H9 (cell line): ENCODE results near the gene NFASC. TPM values are rescaled to one million over a fixed set of nuclear protein-coding genes. Genes with fewer than 3 reads are reported as not detected.

Source experiments
- DNase-seq: peaks from one replicate; pipeline ENCODE4 v3.0.0-alpha.2; 2017
- H2AFZ ChIP-seq: one replicate; pipeline ENCODE4 v1.6.1; 2013; ENCODE audit warnings: mild to moderate bottlenecking, low read length, control low read depth, moderate library complexity
- H2AK5ac ChIP-seq: 2 replicates; pipeline ENCODE4 v1.6.1; 2013; ENCODE audit warnings: low read length, control low read depth, mixed read lengths; ENCODE audit not compliant: insufficient read length
- H2BK120ac ChIP-seq: one replicate; pipeline ENCODE4 v1.6.1; 2013; ENCODE audit warnings: low read depth, mild to moderate bottlenecking, low read length, control low read depth, inconsistent platforms; ENCODE audit not compliant: poor library complexity, severe bottlenecking
- H2BK12ac ChIP-seq: 2 replicates; pipeline ENCODE4 v1.6.1; 2013; ENCODE audit warnings: low read length, control low read depth, mixed read lengths, low read depth; ENCODE audit not compliant: insufficient read length
- H2BK15ac ChIP-seq: 2 replicates; pipeline ENCODE4 v1.6.1; 2013; ENCODE audit warnings: low read depth, low read length, control low read depth
- H2BK20ac ChIP-seq: one replicate; pipeline ENCODE4 v1.6.1; 2013; ENCODE audit warnings: low read depth, mild to moderate bottlenecking, low read length, control low read depth, inconsistent platforms; ENCODE audit not compliant: poor library complexity, severe bottlenecking
- H2BK5ac ChIP-seq: 2 replicates; pipeline ENCODE4 v1.6.1; 2013; ENCODE audit warnings: low read length, control low read depth, mixed read lengths; ENCODE audit not compliant: insufficient read length
- H3K14ac ChIP-seq: 2 replicates; pipeline ENCODE4 v1.6.1; 2013; ENCODE audit warnings: low read length, control low read depth; ENCODE audit not compliant: insufficient read depth
- H3K18ac ChIP-seq: 2 replicates; pipeline ENCODE4 v1.6.1; 2013; ENCODE audit warnings: low read depth, mild to moderate bottlenecking, mixed read lengths, low read length, control low read depth; ENCODE audit not compliant: insufficient read length
- H3K23ac ChIP-seq: 2 replicates; pipeline ENCODE4 v1.6.1; 2013; ENCODE audit warnings: low read length, control low read depth, mixed read lengths, low read depth; ENCODE audit not compliant: insufficient read length
- H3K23me2 ChIP-seq: 2 replicates; pipeline ENCODE4 v1.6.1; 2013; ENCODE audit warnings: low read depth, mild to moderate bottlenecking, mixed read lengths, low read length, control low read depth; ENCODE audit not compliant: insufficient read length, poor library complexity, severe bottlenecking
- H3K27ac ChIP-seq: 2 replicates; pipeline ENCODE4 v1.5.1; 2013; ENCODE audit warnings: low read length, control low read depth, mixed read lengths, low read depth; ENCODE audit not compliant: insufficient read length
- H3K27me3 ChIP-seq: 2 replicates; pipeline ENCODE4 v1.6.1; 2013; ENCODE audit warnings: low read length, control low read depth, inconsistent platforms; ENCODE audit not compliant: insufficient read depth
- H3K4ac ChIP-seq: 2 replicates; pipeline ENCODE4 v1.6.1; 2013; ENCODE audit warnings: low read depth, mild to moderate bottlenecking, control low read depth, inconsistent platforms, low read length, moderate library complexity
- H3K4me1 ChIP-seq: 2 replicates; pipeline ENCODE4 v1.6.1; 2013; ENCODE audit warnings: low read length, control low read depth, inconsistent platforms; ENCODE audit not compliant: insufficient read depth
- H3K4me2 ChIP-seq: 2 replicates; pipeline ENCODE4 v1.6.1; 2013; ENCODE audit warnings: low read length, control low read depth, mixed read lengths; ENCODE audit not compliant: insufficient read length, insufficient read depth
- H3K56ac ChIP-seq: 2 replicates; pipeline ENCODE4 v1.6.1; 2013; ENCODE audit warnings: low read depth, mild to moderate bottlenecking, mixed read lengths, low read length, control low read depth; ENCODE audit not compliant: insufficient read length
- H3K79me1 ChIP-seq: 2 replicates; pipeline ENCODE4 v1.6.1; 2013; ENCODE audit warnings: low read depth, mild to moderate bottlenecking, moderate library complexity, low read length, control low read depth, inconsistent platforms; ENCODE audit not compliant: insufficient read depth, poor library complexity, severe bottlenecking
- H3K79me2 ChIP-seq: 2 replicates; pipeline ENCODE4 v1.6.1; 2013; ENCODE audit warnings: low read length, control low read depth, inconsistent platforms; ENCODE audit not compliant: insufficient read depth
- H3K9ac ChIP-seq: 2 replicates; pipeline ENCODE4 v1.6.1; 2013; ENCODE audit warnings: low read length, control low read depth, mixed read lengths; ENCODE audit not compliant: insufficient read length; ENCODE audit errors: extremely low read depth
- H3K9me3 ChIP-seq: one replicate; pipeline ENCODE4 v1.6.1; 2013; ENCODE audit warnings: low read depth, low read length, inconsistent platforms; ENCODE audit not compliant: control insufficient read depth
- H3T11ph ChIP-seq: one replicate; pipeline ENCODE4 v1.6.1; 2013; ENCODE audit warnings: mild to moderate bottlenecking, low read length, control low read depth, inconsistent platforms
- H4K20me1 ChIP-seq: one replicate; pipeline ENCODE4 v1.6.1; 2013; ENCODE audit not compliant: control insufficient read depth, insufficient read length, insufficient read depth
- H4K5ac ChIP-seq: 2 replicates; pipeline ENCODE4 v1.6.1; 2013; ENCODE audit warnings: low read depth, mild to moderate bottlenecking, mixed read lengths, low read length, control low read depth; ENCODE audit not compliant: insufficient read length
- H4K8ac ChIP-seq: replicated peaks from 2 replicates; pipeline ENCODE4 v1.6.1; 2013; ENCODE audit warnings: low read length, control low read depth, mixed read lengths, low read depth; ENCODE audit not compliant: insufficient read length
- H4K91ac ChIP-seq: 2 replicates; pipeline ENCODE4 v1.6.1; 2013; ENCODE audit warnings: low read depth, mild to moderate bottlenecking, moderate library complexity, mixed read lengths, low read length, control low read depth; ENCODE audit not compliant: insufficient read length
- H3K27ac Mint-ChIP-seq, 3 experiments: 2 replicates in 2 of 3; 3 replicates in 1 of 3; pipeline ENCODE4 v1.8.0; 2020 to 2021; ENCODE audit warnings: mixed read lengths in 3 of 3, mild to moderate bottlenecking in 1 of 3, moderate library complexity in 1 of 3
- H3K27me3 Mint-ChIP-seq: 2 replicates; pipeline ENCODE4 v1.8.0; 2021; ENCODE audit warnings: low read depth, mild to moderate bottlenecking, moderate library complexity, mixed read lengths
- H3K36me3 Mint-ChIP-seq, 3 experiments: 2 replicates in 2 of 3; 3 replicates in 1 of 3; pipeline ENCODE4 v1.8.0; 2020 to 2021; ENCODE audit warnings: low read depth in 3 of 3, mixed read lengths in 3 of 3; ENCODE audit not compliant: insufficient read depth in 1 of 3
- H3K4me1 Mint-ChIP-seq, 2 experiments: 2 replicates each; pipeline ENCODE4 v1.8.0; 2020; ENCODE audit warnings: mixed read lengths in 2 of 2
- H3K4me3 Mint-ChIP-seq, 2 experiments: 2 replicates in 1 of 2; 3 replicates in 1 of 2; pipeline ENCODE4 v1.8.0; 2020 to 2021; ENCODE audit warnings: mild to moderate bottlenecking in 2 of 2, mixed read lengths in 2 of 2, moderate library complexity in 1 of 2
- H3K9me3 Mint-ChIP-seq, 2 experiments: 2 replicates in 1 of 2; 3 replicates in 1 of 2; pipeline ENCODE4 v1.8.0; 2020; ENCODE audit warnings: mild to moderate bottlenecking in 2 of 2, mixed read lengths in 2 of 2, moderate library complexity in 1 of 2
- CTCF ChIP-seq: fragments of 200-600 bp; sonication (generic); conservative IDR thresholded peaks from 3 replicates; pipeline ENCODE4 v1.8.0; 2021; ENCODE audit warnings: antibody characterized with exemption, mild to moderate bottlenecking
- WGBS: extraction: QIAGEN DNeasy Blood & Tissue Kit; methylation state at CpG from one replicate; pipeline ENCODE4 v1.1.7; 2013; ENCODE audit warnings: missing lambda C conversion rate, low lambda C conversion rate, mixed read lengths; ENCODE audit not compliant: insufficient read length; ENCODE audit errors: extremely low coverage; 5-methylcytosine and 5-hydroxymethylcytosine counted together
- total RNA-seq: library from RNA; stranded (reverse); gene quantifications from 2 replicates; pipeline ENCODE4 v1.2.1, GENCODE V29; 2021

Gene NFASC
- total RNA-seq, 1 experiment from 2014 or later: 5.0 TPM

DNA sequence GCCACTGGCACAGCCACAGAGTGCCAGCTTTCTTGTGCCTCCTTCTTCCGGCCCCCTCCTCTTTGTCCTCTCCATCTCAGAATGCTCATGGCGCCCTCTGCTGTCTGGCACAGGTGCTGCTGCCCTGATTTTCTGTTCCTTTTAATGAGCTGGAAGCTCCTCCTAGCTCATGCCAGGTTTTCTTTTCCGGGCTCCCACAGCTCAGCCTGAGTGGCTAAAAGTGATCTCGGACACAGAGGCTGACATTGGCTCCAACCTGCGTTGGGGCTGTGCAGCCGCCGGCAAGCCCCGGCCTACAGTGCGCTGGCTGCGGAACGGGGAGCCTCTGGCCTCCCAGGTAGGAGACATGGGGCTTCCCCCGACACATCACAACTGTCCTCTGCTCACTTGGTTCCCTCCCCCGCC is 191.0 kb downstream of the NFASC start:
- Mint-ChIP-seq H3K9me3 (no peaks in the 10 kb centered on the region), H3K4me3 (no peak overlapping the region), H3K36me3 (no peaks in the 10 kb centered on the region), H3K4me1 (peaks cover 4% of the 10 kb centered on the region in 2 experiments), H3K27ac (no peak overlapping the region), H3K27me3 (peaks cover 3% of the 10 kb centered on the region; the same call in 1 of the 2 replicates)
- Histone ChIP-seq H3K9me3 (no peaks in the 10 kb centered on the region), H3K18ac (no peak overlapping the region), H3K79me1 (no peaks in the 10 kb centered on the region), H2BK120ac (no peak overlapping the region), H3T11ph (no peak overlapping the region), H3K27me3 (no peaks in the 10 kb centered on the region), H3K23me2 (no peaks in the 10 kb centered on the region), H3K4me2 (no peak overlapping the region), H4K20me1 (no peaks in the 10 kb centered on the region), H4K91ac (no peak overlapping the region), H3K23ac (no peak overlapping the region), H2AK5ac (no peak overlapping the region), H2BK15ac (no peak overlapping the region), H3K79me2 (no peaks in the 10 kb centered on the region), H4K8ac (no peak overlapping the region), H4K5ac (no peak overlapping the region), H2BK12ac (no peak overlapping the region), H3K27ac (no peak overlapping the region), H3K9ac (no peak overlapping the region), H2BK5ac (no peak overlapping the region), H3K4ac (no peak overlapping the region), H3K14ac (no peak overlapping the region), H2BK20ac (no peak overlapping the region), H3K4me1 (no peaks in the 10 kb centered on the region), H2AFZ (no peak overlapping the region), H3K56ac (no peak overlapping the region)
- no CpG with 5 or more reads among the region's 13 CpGs for WGBS
- DNase-seq: peak; percentile 90
- TF ChIP-seq CTCF: peak; percentile 96
